Measurements from ENCODE around the gene HEATR5B. TPM values are rescaled to one million over a fixed set of nuclear protein-coding genes. Genes with fewer than 3 reads are reported as not detected.

HEATR5B gene
- total RNA-seq, 1 donor, result 29.3 TPM

DNA sequence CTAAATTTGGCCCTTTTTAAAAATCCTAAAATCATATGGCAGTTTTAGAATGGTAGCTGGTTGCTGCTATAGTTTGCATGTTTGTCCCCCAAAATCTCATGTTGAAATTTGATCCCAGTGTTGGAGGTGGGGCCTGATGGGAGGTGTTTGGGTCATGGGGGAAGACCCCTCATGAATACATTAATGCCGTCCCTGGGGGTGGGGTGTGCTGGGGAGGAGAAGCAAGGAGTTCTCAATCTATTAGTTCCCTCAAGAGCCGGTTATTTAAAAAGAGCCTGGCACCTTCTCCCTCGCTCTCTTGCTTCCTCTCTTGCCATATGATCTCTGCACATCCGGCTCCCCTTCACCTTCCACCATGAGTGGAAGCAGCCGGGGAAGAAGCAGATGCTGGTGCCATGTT is 21.0 kb upstream of the HEATR5B start:
- DNase-seq (ENCODE audit: insufficient read length, low spot score, missing footprints), result no peak
- Histone ChIP-seq H3K27me3 (ENCODE audit: insufficient read depth, low read length) (no peaks in the 10 kb centered on the region), H3K4me2 (ENCODE audit: insufficient read depth, low read length) (no peak overlapping the region), H3K36me3 (ENCODE audit: insufficient read depth, low read length) (peaks cover 45% of the 10 kb centered on the region), H3K9me3 (ENCODE audit: low read depth, low read length) (no peaks in the 10 kb centered on the region), H2AFZ (ENCODE audit: low read length) (no peak overlapping the region), H3K4me3 (ENCODE audit: insufficient read depth, low read length) (no peak overlapping the region), H3K4me1 (ENCODE audit: insufficient read depth, low read length) (peaks cover 13% of the 10 kb centered on the region), H3K79me2 (ENCODE audit: insufficient read depth, low read length) (no peaks in the 10 kb centered on the region), H4K20me1 (ENCODE audit: insufficient read depth, low read length) (no peaks in the 10 kb centered on the region), H3K27ac (ENCODE audit: low read depth, low read length) (no peak overlapping the region)
- TF ChIP-seq, protein P1, sequence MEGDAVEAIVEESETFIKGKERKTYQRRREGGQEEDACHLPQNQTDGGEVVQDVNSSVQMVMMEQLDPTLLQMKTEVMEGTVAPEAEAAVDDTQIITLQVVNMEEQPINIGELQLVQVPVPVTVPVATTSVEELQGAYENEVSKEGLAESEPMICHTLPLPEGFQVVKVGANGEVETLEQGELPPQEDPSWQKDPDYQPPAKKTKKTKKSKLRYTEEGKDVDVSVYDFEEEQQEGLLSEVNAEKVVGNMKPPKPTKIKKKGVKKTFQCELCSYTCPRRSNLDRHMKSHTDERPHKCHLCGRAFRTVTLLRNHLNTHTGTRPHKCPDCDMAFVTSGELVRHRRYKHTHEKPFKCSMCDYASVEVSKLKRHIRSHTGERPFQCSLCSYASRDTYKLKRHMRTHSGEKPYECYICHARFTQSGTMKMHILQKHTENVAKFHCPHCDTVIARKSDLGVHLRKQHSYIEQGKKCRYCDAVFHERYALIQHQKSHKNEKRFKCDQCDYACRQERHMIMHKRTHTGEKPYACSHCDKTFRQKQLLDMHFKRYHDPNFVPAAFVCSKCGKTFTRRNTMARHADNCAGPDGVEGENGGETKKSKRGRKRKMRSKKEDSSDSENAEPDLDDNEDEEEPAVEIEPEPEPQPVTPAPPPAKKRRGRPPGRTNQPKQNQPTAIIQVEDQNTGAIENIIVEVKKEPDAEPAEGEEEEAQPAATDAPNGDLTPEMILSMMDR (IDR thresholded peaks at IDR 0.05; ENCODE audit: extremely low read depth, low read depth, low read length), result no peak

DNA sequence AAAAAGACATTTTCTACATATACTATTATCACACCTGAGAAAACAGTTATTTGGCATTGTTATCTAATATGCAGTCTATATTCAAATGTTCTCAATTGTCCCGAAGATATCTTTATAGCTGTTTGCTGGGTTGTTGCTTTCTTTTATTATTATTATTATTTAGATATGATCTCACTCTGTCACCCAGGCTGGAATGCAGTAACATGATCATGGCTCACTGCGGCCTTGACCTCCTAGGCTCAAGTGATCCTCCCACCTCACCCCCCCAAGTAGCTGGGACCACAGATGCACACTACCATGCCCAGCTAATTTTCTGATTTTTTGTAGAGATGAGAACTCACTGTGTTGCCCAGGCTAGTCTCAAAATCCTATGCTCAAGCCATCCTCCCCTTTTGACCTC is 20.0 kb upstream of the HEATR5B start:
- H3K27ac ChIP-seq (ENCODE audit: low read depth, low read length), result peak overlapping the region; percentile 40

DNA sequence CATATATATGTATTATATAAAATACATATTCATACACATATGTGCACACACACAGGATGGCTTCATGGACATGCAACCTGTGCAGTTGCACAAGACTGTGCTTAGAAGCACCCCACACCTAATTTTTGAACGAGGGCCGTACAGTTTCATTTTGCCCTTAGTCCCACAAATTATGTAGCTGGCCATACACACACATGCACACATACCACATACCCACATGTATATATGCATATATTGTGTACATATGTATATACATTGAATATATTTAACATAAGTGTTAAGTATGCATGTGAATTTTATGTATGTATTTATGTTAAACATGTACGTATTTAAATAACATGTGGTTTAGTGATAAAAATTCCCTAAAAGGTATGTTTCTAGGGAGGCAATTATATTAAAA is 18.4 kb upstream of the HEATR5B start:
- TF ChIP-seq, protein P1 (IDR thresholded peaks at IDR 0.05; ENCODE audit: extremely low read depth, low read depth, low read length), result no peak
- Histone ChIP-seq H2AFZ (ENCODE audit: low read length) (no peak overlapping the region), H4K20me1 (ENCODE audit: insufficient read depth, low read length) (no peaks in the 10 kb centered on the region), H3K36me3 (ENCODE audit: insufficient read depth, low read length) (peaks cover 32% of the 10 kb centered on the region), H3K79me2 (ENCODE audit: insufficient read depth, low read length) (no peaks in the 10 kb centered on the region), H3K4me2 (ENCODE audit: insufficient read depth, low read length) (no peak overlapping the region), H3K27me3 (ENCODE audit: insufficient read depth, low read length) (no peaks in the 10 kb centered on the region), H3K4me3 (ENCODE audit: insufficient read depth, low read length) (no peak overlapping the region), H3K27ac (ENCODE audit: low read depth, low read length) (no peak overlapping the region), H3K4me1 (ENCODE audit: insufficient read depth, low read length) (peaks cover 13% of the 10 kb centered on the region), H3K9me3 (ENCODE audit: low read depth, low read length) (no peaks in the 10 kb centered on the region)
- DNase-seq (ENCODE audit: insufficient read length, low spot score, missing footprints), result no peak

More for the DNA sequence above, 20.0 kb upstream of the HEATR5B start:
- no peak overlapping the region for H3K4me2 ChIP-seq (ENCODE audit: insufficient read depth, low read length)
- H3K36me3 ChIP-seq (ENCODE audit: insufficient read depth, low read length), result peaks cover 43% of the 10 kb centered on the region
- H3K79me2 ChIP-seq (ENCODE audit: insufficient read depth, low read length), result no peaks in the 10 kb centered on the region
- no peak for DNase-seq (ENCODE audit: insufficient read length, low spot score, missing footprints)
- TF ChIP-seq, protein P1 (IDR thresholded peaks at IDR 0.05; ENCODE audit: extremely low read depth, low read depth, low read length), result no peak
- no peaks in the 10 kb centered on the region for H3K9me3 ChIP-seq (ENCODE audit: low read depth, low read length)
- H4K20me1 ChIP-seq (ENCODE audit: insufficient read depth, low read length), result no peaks in the 10 kb centered on the region
- H2AFZ ChIP-seq (ENCODE audit: low read length), result no peak overlapping the region
- no peak overlapping the region for H3K4me3 ChIP-seq (ENCODE audit: insufficient read depth, low read length)
- H3K4me1 ChIP-seq (ENCODE audit: insufficient read depth, low read length), result peaks cover 13% of the 10 kb centered on the region
- no peaks in the 10 kb centered on the region for H3K27me3 ChIP-seq (ENCODE audit: insufficient read depth, low read length)

DNA sequence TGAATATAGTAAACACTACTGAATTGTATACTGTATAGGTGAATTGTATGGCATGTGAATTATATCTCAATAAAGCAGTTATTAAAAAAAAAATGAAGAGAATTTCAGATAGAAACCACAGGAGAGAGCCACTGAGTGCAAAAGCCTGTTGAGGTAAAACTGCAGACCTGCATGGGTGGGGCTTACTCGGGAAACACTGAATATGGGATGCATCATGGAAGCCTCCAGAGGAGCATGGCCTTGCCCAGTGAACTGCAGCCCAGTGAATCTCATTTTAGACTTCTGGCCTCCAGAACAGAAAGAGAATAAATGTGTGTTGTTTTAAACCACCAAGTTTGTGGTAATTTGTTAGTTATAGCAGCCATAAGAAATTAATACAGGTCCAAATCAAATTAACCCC is 15.9 kb upstream of the HEATR5B start:
- DNase-seq (ENCODE audit: insufficient read length, low spot score, missing footprints), result no peak
- Histone ChIP-seq H3K9me3 (ENCODE audit: low read depth, low read length) (no peaks in the 10 kb centered on the region), H2AFZ (ENCODE audit: low read length) (no peak overlapping the region), H4K20me1 (ENCODE audit: insufficient read depth, low read length) (no peaks in the 10 kb centered on the region), H3K4me1 (ENCODE audit: insufficient read depth, low read length) (peaks cover 13% of the 10 kb centered on the region), H3K36me3 (ENCODE audit: insufficient read depth, low read length) (peaks cover 45% of the 10 kb centered on the region), H3K4me3 (ENCODE audit: insufficient read depth, low read length) (no peak overlapping the region), H3K79me2 (ENCODE audit: insufficient read depth, low read length) (no peaks in the 10 kb centered on the region), H3K27ac (ENCODE audit: low read depth, low read length) (no peak overlapping the region), H3K4me2 (ENCODE audit: insufficient read depth, low read length) (no peak overlapping the region), H3K27me3 (ENCODE audit: insufficient read depth, low read length) (no peaks in the 10 kb centered on the region)
- TF ChIP-seq, protein P1 (IDR thresholded peaks at IDR 0.05; ENCODE audit: extremely low read depth, low read depth, low read length), result no peak
